ENCODE measurements around the gene MYOCD.

The MYOCD gene

GRCh38 chr17:12732366-12732765 lies 66.7 kb downstream of the MYOCD start:
- Histone ChIP-seq H3K9ac (ENCODE audit: low read depth, low read length, poor library complexity, severe bottlenecking) (no peak overlapping the region), H4K20me1 (ENCODE audit: insufficient read depth, low read length, poor library complexity, severe bottlenecking) (no peaks in the 10 kb centered on the region), H3K4me2 (ENCODE audit: low read depth, low read length, poor library complexity, severe bottlenecking) (no peak overlapping the region), H3K4me3 (ENCODE audit: low read length, poor library complexity, severe bottlenecking) (no peak overlapping the region), H3K36me3 (ENCODE audit: insufficient read depth, low read length) (no peaks in the 10 kb centered on the region), H2AFZ (ENCODE audit: low read length) (no peak overlapping the region), H3K79me2 (ENCODE audit: insufficient read depth, low read length) (no peaks in the 10 kb centered on the region), H3K4me1 (ENCODE audit: insufficient read depth, low read length, poor library complexity, severe bottlenecking) (no peaks in the 10 kb centered on the region), H3K9me2 (replicated peaks; ENCODE audit: low read depth, low read length) (no peaks in the 10 kb centered on the region), H3K9me3 (ENCODE audit: insufficient read depth, low read depth, low read length) (no peaks in the 10 kb centered on the region), H3F3A (ENCODE audit: low read depth) (no peaks in the 10 kb centered on the region), H3K27me3 (ENCODE audit: insufficient read depth, low read length, poor library complexity, severe bottlenecking) (no peaks in the 10 kb centered on the region)
- TF ChIP-seq EZH2phosphoT487 (IDR thresholded peaks at IDR 0.05; ENCODE audit: borderline replicate concordance) (no peak), CTCF (conservative IDR thresholded peaks at IDR 0.05; ENCODE audit: low read length) (no peak)

- Histone ChIP-seq H3K27me3 (ENCODE audit: insufficient read depth, low read length, poor library complexity, severe bottlenecking) (no peaks in the 10 kb centered on the region), H4K20me1 (ENCODE audit: insufficient read depth, low read length, poor library complexity, severe bottlenecking) (no peaks in the 10 kb centered on the region), H3K79me2 (ENCODE audit: insufficient read depth, low read length) (no peaks in the 10 kb centered on the region), H3K4me3 (ENCODE audit: low read length, poor library complexity, severe bottlenecking) (no peak overlapping the region), H2AFZ (ENCODE audit: low read length) (no peak overlapping the region), H3K36me3 (ENCODE audit: insufficient read depth, low read length) (no peaks in the 10 kb centered on the region), H3K9me2 (replicated peaks; ENCODE audit: low read depth, low read length) (no peaks in the 10 kb centered on the region), H3K4me1 (ENCODE audit: insufficient read depth, low read length, poor library complexity, severe bottlenecking) (no peaks in the 10 kb centered on the region), H3F3A (ENCODE audit: low read depth) (no peaks in the 10 kb centered on the region), H3K4me2 (ENCODE audit: low read depth, low read length, poor library complexity, severe bottlenecking) (no peak overlapping the region), H3K9ac (ENCODE audit: low read depth, low read length, poor library complexity, severe bottlenecking) (no peak overlapping the region), H3K9me3 (ENCODE audit: insufficient read depth, low read depth, low read length) (no peaks in the 10 kb centered on the region)
- TF ChIP-seq EZH2phosphoT487 (IDR thresholded peaks at IDR 0.05; ENCODE audit: borderline replicate concordance): no peak
- TF ChIP-seq CTCF (conservative IDR thresholded peaks at IDR 0.05; ENCODE audit: low read length): no peak
Observed at GRCh38 chr17:12734926-12735325, 69.2 kb downstream of the MYOCD start.

- H3K9ac ChIP-seq (ENCODE audit: low read depth, low read length, poor library complexity, severe bottlenecking): no peak overlapping the region
- H3K4me3 ChIP-seq (ENCODE audit: low read length, poor library complexity, severe bottlenecking): no peak overlapping the region
- H2AFZ ChIP-seq (ENCODE audit: low read length): no peak overlapping the region
- no peaks in the 10 kb centered on the region for H3K9me2 ChIP-seq (replicated peaks; ENCODE audit: low read depth, low read length)
- no peaks in the 10 kb centered on the region for H3K4me1 ChIP-seq (ENCODE audit: insufficient read depth, low read length, poor library complexity, severe bottlenecking)
- H3K79me2 ChIP-seq (ENCODE audit: insufficient read depth, low read length): no peaks in the 10 kb centered on the region
- no peaks in the 10 kb centered on the region for H4K20me1 ChIP-seq (ENCODE audit: insufficient read depth, low read length, poor library complexity, severe bottlenecking)
- H3K36me3 ChIP-seq (ENCODE audit: insufficient read depth, low read length): no peaks in the 10 kb centered on the region
- no peak overlapping the region for H3K4me2 ChIP-seq (ENCODE audit: low read depth, low read length, poor library complexity, severe bottlenecking)
- no peaks in the 10 kb centered on the region for H3K27me3 ChIP-seq (ENCODE audit: insufficient read depth, low read length, poor library complexity, severe bottlenecking)
- TF ChIP-seq CTCF (conservative IDR thresholded peaks at IDR 0.05; ENCODE audit: low read length) (no peak), EZH2phosphoT487 (IDR thresholded peaks at IDR 0.05; ENCODE audit: borderline replicate concordance) (no peak)
- H3K9me3 ChIP-seq (ENCODE audit: insufficient read depth, low read depth, low read length): no peaks in the 10 kb centered on the region
- no peaks in the 10 kb centered on the region for H3F3A ChIP-seq (ENCODE audit: low read depth)
Observed at GRCh38 chr17:12735517-12735916, 69.8 kb downstream of the MYOCD start.
